Activated CD8-positive, alpha-beta memory T cell treated with anti-CD3 and anti-CD28 coated beads for 48 hours (primary cell): ENCODE measurements around the gene TPPP3.
"Not testable (repeated sequence)": the region's sequence is repeated elsewhere in the genome, so short reads cannot be mapped to it uniquely, and the experiment has no call there.

Source experiments
- DNase-seq, 3 experiments: peaks; one replicate each; pipeline ENCODE4 v3.0.0-alpha.2; 2020; ENCODE audit warnings: low read depth in 2 of 3, low spot score in 2 of 3

Gene TPPP3

GRCh38 chr16:67390816-67391423, 2.4 kb downstream of the TPPP3 start:
- no peak for DNase-seq

- DNase-seq: no peak
Measured at GRCh38 chr16:67389911-67390815, 3.1 kb downstream of the TPPP3 start.

- no peak for DNase-seq
Measured at GRCh38 chr16:67388591-67388990, 4.7 kb downstream of the TPPP3 start.

- no peak for DNase-seq
Measured at GRCh38 chr16:67388191-67388590, 5.1 kb downstream of the TPPP3 start.

GRCh38 chr16:67387479-67388079, 5.7 kb downstream of the TPPP3 start:
- no peak for DNase-seq

GRCh38 chr16:67386861-67387455, 6.3 kb downstream of the TPPP3 start:
- DNase-seq: no peak

GRCh38 chr16:67384778-67385510, 8.4 kb downstream of the TPPP3 start:
- DNase-seq: no peak

GRCh38 chr16:67383284-67383683, 10.0 kb downstream of the TPPP3 start:
- DNase-seq: no peak

GRCh38 chr16:67378642-67379041, 14.7 kb downstream of the TPPP3 start:
- DNase-seq: no peak

- not testable (repeated sequence) for DNase-seq
Measured at GRCh38 chr16:67376012-67376411, 17.3 kb downstream of the TPPP3 start.

GRCh38 chr16:67372664-67373063, 20.6 kb downstream of the TPPP3 start:
- no peak for DNase-seq

- no peak for DNase-seq
Measured at GRCh38 chr16:67370661-67371060, 22.6 kb downstream of the TPPP3 start.

GRCh38 chr16:67364600-67365235, 28.6 kb downstream of the TPPP3 start:
- no peak for DNase-seq

- no peak for DNase-seq
Measured at GRCh38 chr16:67361038-67361437, 32.3 kb downstream of the TPPP3 start.

- not testable (repeated sequence) for DNase-seq
Measured at GRCh38 chr16:67359540-67360269, 33.6 kb downstream of the TPPP3 start.

GRCh38 chr16:67357561-67357960, 35.7 kb downstream of the TPPP3 start:
- DNase-seq: no peak

- no peak for DNase-seq
Measured at GRCh38 chr16:67356396-67356795, 36.9 kb downstream of the TPPP3 start.

GRCh38 chr16:67352463-67352862, 40.8 kb downstream of the TPPP3 start:
- DNase-seq: not testable (repeated sequence)

- no peak for DNase-seq
Measured at GRCh38 chr16:67350324-67350723, 43.0 kb downstream of the TPPP3 start.

- no peak for DNase-seq
Measured at GRCh38 chr16:67349172-67349571, 44.1 kb downstream of the TPPP3 start.
